Mucosa of stomach (tissue), 1 donor: Measurements from ENCODE around the gene ZFR2.

ENCODE experiments used
- H3K27me3 ChIP-seq: one replicate; pipeline ENCODE4 v1.7.0; 2013; ENCODE audit warnings: mild to moderate bottlenecking, low read length; ENCODE audit not compliant: control insufficient read depth, insufficient read depth
- H3K36me3 ChIP-seq: one replicate; pipeline ENCODE4 v1.7.0; 2013; ENCODE audit warnings: low read length; ENCODE audit not compliant: control insufficient read depth, insufficient read depth
- H3K4me1 ChIP-seq: one replicate; pipeline ENCODE4 v1.7.0; 2013; ENCODE audit warnings: mild to moderate bottlenecking, low read length; ENCODE audit not compliant: control insufficient read depth, insufficient read depth
- H3K4me3 ChIP-seq: one replicate; pipeline ENCODE4 v1.7.0; 2013; ENCODE audit warnings: low read length
- H3K9ac ChIP-seq: one replicate; pipeline ENCODE4 v1.7.0; 2013; ENCODE audit warnings: mild to moderate bottlenecking, low read length, moderate library complexity
- H3K9me3 ChIP-seq: one replicate; pipeline ENCODE4 v1.7.0; 2013; ENCODE audit warnings: mild to moderate bottlenecking, low read length, moderate library complexity; ENCODE audit not compliant: control insufficient read depth
- donor health status: Pancreatic carcinoma.

ZFR2 gene

GRCh38 chr19:3866910-3867638, 1.8 kb downstream of the ZFR2 start:
- peaks cover 43% of the 10 kb centered on the region for H3K27me3 ChIP-seq
- no peaks in the 10 kb centered on the region for H3K4me1 ChIP-seq
- H3K36me3 ChIP-seq = no peaks in the 10 kb centered on the region
- H3K4me3 ChIP-seq = no peak overlapping the region
- H3K9ac ChIP-seq = no peak overlapping the region
- no peaks in the 10 kb centered on the region for H3K9me3 ChIP-seq

GRCh38 chr19:3863648-3864047, 5.2 kb downstream of the ZFR2 start:
- Histone ChIP-seq H3K27me3 (peaks cover 29% of the 10 kb centered on the region), H3K4me3 (no peak overlapping the region), H3K4me1 (no peaks in the 10 kb centered on the region), H3K36me3 (no peaks in the 10 kb centered on the region), H3K9ac (no peak overlapping the region), H3K9me3 (no peaks in the 10 kb centered on the region)

DNA sequence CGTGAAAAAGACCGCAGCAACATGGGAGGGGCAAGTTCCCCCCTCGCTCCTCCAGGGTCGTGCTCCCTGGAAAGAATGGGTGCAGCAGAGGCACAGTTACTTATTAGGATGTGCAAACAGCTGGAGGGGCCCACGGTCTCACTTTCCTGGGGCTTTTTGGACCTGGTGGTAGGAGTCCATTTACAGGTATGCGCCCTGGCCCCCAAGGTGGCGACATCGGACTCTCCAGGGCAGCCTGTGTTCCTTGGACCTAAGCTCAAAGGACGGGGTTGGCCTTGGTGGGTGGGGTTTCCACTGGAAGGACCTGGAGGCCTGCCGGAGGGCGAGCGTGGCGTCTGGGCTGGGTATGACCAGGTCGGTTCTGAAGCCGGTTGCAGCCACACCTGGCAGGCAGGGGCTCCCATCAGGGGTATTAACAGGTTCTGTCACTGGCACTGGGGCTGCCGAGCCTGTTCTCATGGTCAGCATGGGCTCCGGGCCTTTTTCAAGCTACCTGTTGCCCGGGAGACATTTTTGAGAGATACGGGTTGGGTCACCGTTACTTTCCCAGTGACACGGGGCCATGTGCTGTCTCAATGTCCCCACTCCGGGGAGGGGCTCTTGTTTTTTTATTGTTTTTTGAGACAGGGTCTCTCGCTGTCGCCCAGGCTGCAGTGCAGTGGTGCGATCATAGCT, 5.9 kb downstream of the ZFR2 start:
- peaks cover 22% of the 10 kb centered on the region for H3K27me3 ChIP-seq

GRCh38 chr19:3860499-3860898, 8.3 kb downstream of the ZFR2 start:
- Histone ChIP-seq H3K9me3 (no peaks in the 10 kb centered on the region), H3K4me1 (no peaks in the 10 kb centered on the region), H3K9ac (no peak overlapping the region), H3K4me3 (no peak overlapping the region), H3K36me3 (no peaks in the 10 kb centered on the region), H3K27me3 (peaks cover 6% of the 10 kb centered on the region)

More for the DNA sequence above, 5.9 kb downstream of the ZFR2 start:
- H3K9me3 ChIP-seq = no peaks in the 10 kb centered on the region
- no peak overlapping the region for H3K4me3 ChIP-seq
- no peaks in the 10 kb centered on the region for H3K36me3 ChIP-seq
- H3K4me1 ChIP-seq = no peaks in the 10 kb centered on the region
- no peak overlapping the region for H3K9ac ChIP-seq

DNA sequence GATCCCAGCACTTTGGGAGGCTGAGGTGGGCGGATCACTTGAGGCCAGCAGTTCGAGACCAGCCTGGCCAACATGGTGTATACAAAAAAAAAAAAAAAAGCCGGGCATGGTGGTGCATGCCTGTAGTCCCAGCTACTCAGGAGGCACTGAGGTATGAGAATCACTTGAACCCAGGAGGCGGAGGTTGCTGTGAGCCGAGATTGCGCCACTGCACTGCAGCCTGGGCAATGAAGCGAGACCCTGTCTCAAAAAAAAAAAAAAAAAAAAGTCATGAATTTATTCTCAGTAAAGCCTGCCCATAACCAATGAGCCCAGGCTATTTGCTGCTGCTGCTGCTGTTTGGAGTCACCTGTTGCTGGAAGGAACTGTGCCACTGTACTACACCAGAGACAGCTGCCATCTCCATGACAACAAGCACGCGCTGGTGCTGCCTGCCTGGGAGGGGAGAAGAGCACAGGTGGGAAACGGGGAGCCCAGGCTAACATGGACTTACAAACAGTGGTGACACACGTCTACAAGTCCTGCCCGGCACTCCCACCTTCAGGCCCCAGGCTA, 11.3 kb downstream of the ZFR2 start:
- no peaks in the 10 kb centered on the region for H3K9me3 ChIP-seq
- H3K4me3 ChIP-seq = no peak overlapping the region
- H3K27me3 ChIP-seq = peaks cover 2% of the 10 kb centered on the region
- no peaks in the 10 kb centered on the region for H3K36me3 ChIP-seq
- H3K9ac ChIP-seq = no peak overlapping the region
- H3K4me1 ChIP-seq = no peaks in the 10 kb centered on the region

DNA sequence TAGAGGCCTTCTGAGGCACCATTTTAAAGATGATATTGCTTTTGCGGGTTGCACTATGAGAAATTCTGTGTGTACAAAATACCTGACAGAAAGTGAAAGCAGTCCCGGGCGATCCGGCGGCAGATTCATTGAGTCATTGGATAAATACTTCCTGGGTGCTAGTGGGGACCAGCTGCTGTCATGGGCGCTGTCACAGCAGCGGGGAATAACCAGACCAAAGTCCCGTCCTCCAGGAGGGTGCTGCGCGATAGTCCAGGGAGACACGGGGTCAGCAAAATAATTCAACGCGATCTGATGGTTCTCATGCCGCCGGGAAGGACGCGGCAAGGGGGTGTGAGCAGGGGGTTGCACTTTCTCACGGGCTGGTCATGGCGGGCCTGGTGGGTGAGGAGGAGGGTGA, 13.5 kb downstream of the ZFR2 start:
- H3K9me3 ChIP-seq = peaks cover 4% of the 10 kb centered on the region
- no peaks in the 10 kb centered on the region for H3K36me3 ChIP-seq
- no peak overlapping the region for H3K9ac ChIP-seq
- H3K27me3 ChIP-seq = no peaks in the 10 kb centered on the region
- no peaks in the 10 kb centered on the region for H3K4me1 ChIP-seq
- no peak overlapping the region for H3K4me3 ChIP-seq

GRCh38 chr19:3852614-3853254, 16.1 kb downstream of the ZFR2 start:
- Histone ChIP-seq H3K36me3 (no peaks in the 10 kb centered on the region), H3K9ac (no peak overlapping the region), H3K4me3 (no peak overlapping the region), H3K9me3 (peaks cover 4% of the 10 kb centered on the region), H3K4me1 (no peaks in the 10 kb centered on the region), H3K27me3 (no peaks in the 10 kb centered on the region)

DNA sequence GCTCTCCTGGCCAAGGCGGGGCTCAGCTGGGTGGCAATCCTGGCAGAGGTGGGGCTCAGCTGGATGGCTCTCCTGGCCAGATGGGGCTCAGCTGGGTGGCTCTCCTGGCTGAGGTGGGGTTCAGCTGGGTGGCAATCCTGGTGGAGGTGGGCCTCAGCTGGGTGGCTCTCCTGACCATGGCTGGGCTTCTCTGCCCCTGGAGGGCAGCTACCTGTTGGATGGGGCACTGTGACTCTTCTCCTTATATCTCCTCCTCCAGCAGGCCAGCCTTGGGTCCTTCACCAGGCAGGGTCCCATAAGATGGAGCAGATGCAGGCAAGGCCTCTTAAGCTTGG, 16.7 kb downstream of the ZFR2 start:
- no peaks in the 10 kb centered on the region for H3K27me3 ChIP-seq
- H3K4me3 ChIP-seq = no peak overlapping the region
- no peaks in the 10 kb centered on the region for H3K4me1 ChIP-seq
- peaks cover 4% of the 10 kb centered on the region for H3K9me3 ChIP-seq
- no peaks in the 10 kb centered on the region for H3K36me3 ChIP-seq
- no peak overlapping the region for H3K9ac ChIP-seq

- H3K4me3 ChIP-seq = no peak overlapping the region
- H3K36me3 ChIP-seq = no peaks in the 10 kb centered on the region
- H3K4me1 ChIP-seq = no peaks in the 10 kb centered on the region
- H3K27me3 ChIP-seq = no peaks in the 10 kb centered on the region
- H3K9me3 ChIP-seq = peaks cover 4% of the 10 kb centered on the region
- H3K9ac ChIP-seq = no peak overlapping the region
Observed at GRCh38 chr19:3851254-3852176, 17.3 kb downstream of the ZFR2 start.

- H3K36me3 ChIP-seq = no peaks in the 10 kb centered on the region
- H3K4me1 ChIP-seq = no peaks in the 10 kb centered on the region
- H3K9ac ChIP-seq = no peak overlapping the region
- H3K9me3 ChIP-seq = peaks cover 4% of the 10 kb centered on the region
- no peak overlapping the region for H3K4me3 ChIP-seq
- H3K27me3 ChIP-seq = no peaks in the 10 kb centered on the region
Observed at GRCh38 chr19:3850320-3850972, 18.4 kb downstream of the ZFR2 start.

GRCh38 chr19:3849787-3850186, 19.1 kb downstream of the ZFR2 start:
- no peak overlapping the region for H3K9ac ChIP-seq

More at GRCh38 chr19:3849787-3850186, 19.1 kb downstream of the ZFR2 start:
- Histone ChIP-seq H3K4me1 (no peaks in the 10 kb centered on the region), H3K27me3 (no peaks in the 10 kb centered on the region), H3K9me3 (peaks cover 4% of the 10 kb centered on the region), H3K36me3 (no peaks in the 10 kb centered on the region), H3K4me3 (no peak overlapping the region)
